GM21723 (cell line): ENCODE data around the gene RGL2.
A peak's percentile ranks its signal among the peaks of the same experiment; 100 is the strongest.
"Not testable (repeated sequence)": the region's sequence is repeated elsewhere in the genome, so short reads cannot be mapped to it uniquely, and the experiment has no call there.

Experiments
- ATAC-seq: cut with Tn5 transposase; IDR thresholded peaks from one replicate; pipeline ENCODE4 v1.9.1; 2021; ENCODE audit warnings: mild to moderate bottlenecking, moderate library complexity; ENCODE audit not compliant: unreplicated experiment

Gene RGL2

GRCh38 chr6:33294086-33294823 is 4.5 kb downstream of the RGL2 start:
- no peak for ATAC-seq

GRCh38 chr6:33292996-33293682 is 5.6 kb downstream of the RGL2 start:
- ATAC-seq = no peak

GRCh38 chr6:33290459-33290858 is 8.3 kb downstream of the RGL2 start:
- no peak for ATAC-seq

- ATAC-seq = peak; percentile 5
Observed at GRCh38 chr6:33289784-33290315, 8.9 kb downstream of the RGL2 start.

GRCh38 chr6:33288921-33289783 is 9.6 kb downstream of the RGL2 start, which contains the start of the genes PFDN6 and WDR46:
Gene PFDN6, plus strand, starts transcription at chr6:33289601. Its CDS starts 256 bp downstream, at chr6:33289857.
Gene WDR46, minus strand, starts transcription at chr6:33289239. Its CDS starts 69 bp downstream, at chr6:33289170.
- ATAC-seq = peak; percentile 79

GRCh38 chr6:33288141-33288920 is 10.4 kb downstream of the RGL2 start:
- ATAC-seq = no peak

- no peak for ATAC-seq
Observed at GRCh38 chr6:33286946-33287914, 11.5 kb downstream of the RGL2 start.

GRCh38 chr6:33285214-33285613 is 13.5 kb downstream of the RGL2 start:
- not testable (repeated sequence) for ATAC-seq

GRCh38 chr6:33280539-33280938 is 18.2 kb downstream of the RGL2 start:
- ATAC-seq = no peak

GRCh38 chr6:33279971-33280511 is 18.7 kb downstream of the RGL2 start:
- ATAC-seq = no peak

- no peak for ATAC-seq
Observed at GRCh38 chr6:33279257-33279695, 19.5 kb downstream of the RGL2 start.

- no peak for ATAC-seq
Observed at GRCh38 chr6:33278810-33279209, 19.9 kb downstream of the RGL2 start.

- ATAC-seq = no peak
Observed at GRCh38 chr6:33278392-33278741, 20.4 kb downstream of the RGL2 start.

- peak; percentile 19 for ATAC-seq
Observed at GRCh38 chr6:33277663-33278391, 20.9 kb downstream of the RGL2 start.

- peak; percentile 68 for ATAC-seq
Observed at GRCh38 chr6:33276864-33277662, 21.7 kb downstream of the RGL2 start, which contains the start of gene B3GALT4. Gene B3GALT4, plus strand, starts transcription at chr6:33277123. Its CDS starts 297 bp downstream, at chr6:33277420.

- ATAC-seq = no peak
Observed at GRCh38 chr6:33276581-33276863, 22.2 kb downstream of the RGL2 start.

GRCh38 chr6:33275795-33276580 is 22.8 kb downstream of the RGL2 start:
- ATAC-seq = not testable (repeated sequence)
